ENCODE measurements around the gene THSD7A. TPM values are rescaled to one million over a fixed set of nuclear protein-coding genes. Genes with fewer than 3 reads are reported as not detected.

THSD7A gene
- total and polyA plus RNA-seq, 2 of the 8 experiments (the other 6 are each of a cell fraction or from before 2014, with no cell fraction given): 0.44 to 1.2 TPM

- TF ChIP-seq CTBP2 (IDR thresholded peaks at IDR 0.05; ENCODE audit: borderline replicate concordance, insufficient read depth, insufficient read length, low read length): no peak
- TF ChIP-seq SIRT6 (IDR thresholded peaks at IDR 0.05; ENCODE audit: low read length): no peak
- no peak for TF ChIP-seq YY1 (IDR thresholded peaks at IDR 0.05; ENCODE audit: low read depth, low read length)
- no peak for TF ChIP-seq SUZ12 (IDR thresholded peaks at IDR 0.05; ENCODE audit: low read length)
- no peak for TF ChIP-seq GABPA (IDR thresholded peaks at IDR 0.05; ENCODE audit: borderline replicate concordance, insufficient read depth, low read length)
- TF ChIP-seq RXRA (IDR thresholded peaks at IDR 0.05; ENCODE audit: insufficient read depth, low read depth, low read length): no peak
- no peak for TF ChIP-seq JUN (IDR thresholded peaks at IDR 0.05; ENCODE audit: low read depth, low read length)
- TF ChIP-seq RFX5 (IDR thresholded peaks at IDR 0.05; ENCODE audit: borderline replicate concordance, low read depth, low read length): no peak
- no peak for TF ChIP-seq POLR2A (IDR thresholded peaks at IDR 0.05; ENCODE audit: control extremely low read depth in 1 of 2, low read depth in 2 of 2, low read length in 2 of 2)
These were observed 118.6 kb downstream of the THSD7A start (continued) for GRCh38 chr7:11713352-11713751.

Data from H1 (cell line).